ENCODE data around the gene CLDN7. TPM values are rescaled to one million over a fixed set of nuclear protein-coding genes. Genes with fewer than 3 reads are reported as not detected.

The CLDN7 gene
- total and polyA plus RNA-seq, 2 donors from 2014 or later: 119 to 233 TPM

GRCh38 chr17:7256766-7257456 is 5.4 kb downstream of the CLDN7 start:
- H3K9ac ChIP-seq (ENCODE audit: low read length in 3 of 3): no peak overlapping the region
- no peak for DNase-seq
- H3K4me1 ChIP-seq (ENCODE audit: control insufficient read depth in 2 of 3, insufficient read depth in 2 of 3, low read depth in 1 of 3, low read length in 3 of 3): peaks cover 5 to 15% (median 12%) of the 10 kb centered on the region in 3 donors
- no peak for FAIRE-seq
- no peak for TF ChIP-seq CTCF (IDR thresholded peaks at IDR 0.05; ENCODE audit: borderline replicate concordance, extremely low read depth, insufficient read depth)
- no peak overlapping the region for H3K4me3 ChIP-seq (ENCODE audit: low read length in 3 of 3)
- H3K27ac ChIP-seq (ENCODE audit: low read depth in 2 of 2, low read length in 2 of 2): no peak overlapping the region
- H3K36me3 ChIP-seq (ENCODE audit: control insufficient read depth in 2 of 3, insufficient read depth in 3 of 3, low read length in 3 of 3): peaks cover 0 to 20% (median 7%) of the 10 kb centered on the region in 3 donors
- no peaks in the 10 kb centered on the region for H3K9me3 ChIP-seq (ENCODE audit: control insufficient read depth in 2 of 3, insufficient read depth in 1 of 3, low read length in 3 of 3)
- H3K27me3 ChIP-seq (ENCODE audit: control insufficient read depth, insufficient read depth, low read length): no peaks in the 10 kb centered on the region
- intact Hi-C loops (cut with DNase I): no loop called here

DNA sequence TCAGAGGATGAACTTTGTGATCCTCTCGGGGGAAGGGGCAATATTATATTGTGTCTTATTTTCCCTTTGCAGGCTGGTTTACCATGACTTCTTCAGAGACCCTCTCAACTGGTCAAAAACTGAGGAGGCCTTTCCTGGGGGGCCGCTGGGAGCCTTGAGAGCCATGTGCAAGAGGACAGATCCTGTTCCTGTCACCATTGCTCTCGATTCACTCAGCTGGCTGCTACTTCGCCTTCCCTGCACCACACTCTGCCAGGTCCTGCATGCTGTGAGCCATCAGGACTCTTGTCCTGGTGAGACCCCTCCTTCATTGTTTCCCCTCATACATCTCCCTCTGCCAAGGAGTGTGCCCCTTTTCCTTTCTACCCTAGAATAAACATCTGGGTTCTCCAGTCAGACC is 7.8 kb downstream of the CLDN7 start:
- Histone ChIP-seq H3K27ac (ENCODE audit: low read depth in 2 of 2, low read length in 2 of 2) (no peak overlapping the region), H3K4me3 (ENCODE audit: low read length in 3 of 3) (no peak overlapping the region), H3K36me3 (ENCODE audit: control insufficient read depth in 2 of 3, insufficient read depth in 3 of 3, low read length in 3 of 3) (peaks cover 0 to 20% (median 7%) of the 10 kb centered on the region in 3 donors), H3K27me3 (ENCODE audit: control insufficient read depth, insufficient read depth, low read length) (no peaks in the 10 kb centered on the region), H3K4me1 (ENCODE audit: control insufficient read depth in 2 of 3, insufficient read depth in 2 of 3, low read depth in 1 of 3, low read length in 3 of 3) (peaks cover 5 to 22% (median 16%) of the 10 kb centered on the region in 3 donors), H3K9ac (ENCODE audit: low read length in 3 of 3) (no peak overlapping the region), H3K9me3 (ENCODE audit: control insufficient read depth in 2 of 3, insufficient read depth in 1 of 3, low read length in 3 of 3) (no peaks in the 10 kb centered on the region)
- no peak for DNase-seq
- intact Hi-C loops (cut with DNase I): no loop called here
- no peak for FAIRE-seq
- TF ChIP-seq CTCF (IDR thresholded peaks at IDR 0.05; ENCODE audit: borderline replicate concordance, extremely low read depth, insufficient read depth): no peak

- Histone ChIP-seq H3K4me1 (ENCODE audit: control insufficient read depth in 2 of 3, insufficient read depth in 2 of 3, low read depth in 1 of 3, low read length in 3 of 3) (peaks cover 5 to 25% (median 19%) of the 10 kb centered on the region in 3 donors), H3K9me3 (ENCODE audit: control insufficient read depth in 2 of 3, insufficient read depth in 1 of 3, low read length in 3 of 3) (no peaks in the 10 kb centered on the region), H3K27ac (ENCODE audit: low read depth in 2 of 2, low read length in 2 of 2) (peak overlapping the region; percentile 99 to 100), H3K9ac (ENCODE audit: low read length in 3 of 3) (peak overlapping the region in 2 of 3 donors; percentile 31 to 91), H3K36me3 (ENCODE audit: control insufficient read depth in 2 of 3, insufficient read depth in 3 of 3, low read length in 3 of 3) (peaks cover 0 to 20% (median 6%) of the 10 kb centered on the region in 3 donors), H3K4me3 (ENCODE audit: low read length in 3 of 3) (peak overlapping the region; percentile 69 to 90 (median 86)), H3K27me3 (ENCODE audit: control insufficient read depth, insufficient read depth, low read length) (no peaks in the 10 kb centered on the region)
- DNase-seq: no peak
- TF ChIP-seq CTCF (IDR thresholded peaks at IDR 0.05; ENCODE audit: borderline replicate concordance, extremely low read depth, insufficient read depth): no peak
- FAIRE-seq: no peak
- intact Hi-C loops (cut with DNase I): no loop called here
Observed at GRCh38 chr17:7253082-7253481, 9.2 kb downstream of the CLDN7 start.

Data from kidney (tissue), 14 donors.